ENCODE data around the gene ALK.
A peak's percentile ranks its signal among the peaks of the same experiment; 100 is the strongest.

The ALK gene

GRCh38 chr2:29706171-29706720, 215.1 kb downstream of the ALK start:
- no peak for DNase-seq (ENCODE audit: low spot score)

- no peak for DNase-seq (ENCODE audit: low spot score)
Measured at GRCh38 chr2:29705616-29706015, 215.8 kb downstream of the ALK start.

- DNase-seq (ENCODE audit: low spot score), result no peak
Measured at GRCh38 chr2:29703336-29703735, 218.1 kb downstream of the ALK start.

- no peak for DNase-seq (ENCODE audit: low spot score)
Measured at GRCh38 chr2:29702276-29702675, 219.1 kb downstream of the ALK start.

GRCh38 chr2:29700560-29700959, 220.8 kb downstream of the ALK start:
- DNase-seq (ENCODE audit: low spot score), result no peak

GRCh38 chr2:29699045-29699444, 222.3 kb downstream of the ALK start:
- no peak for DNase-seq (ENCODE audit: low spot score)

- peak; percentile 19 for DNase-seq (ENCODE audit: low spot score)
Measured at GRCh38 chr2:29698216-29698615, 223.2 kb downstream of the ALK start.

GRCh38 chr2:29697715-29698114, 223.7 kb downstream of the ALK start:
- DNase-seq (ENCODE audit: low spot score), result peak; percentile 7

- DNase-seq (ENCODE audit: low spot score), result peak; percentile 3
Measured at GRCh38 chr2:29697181-29697580, 224.2 kb downstream of the ALK start.

- DNase-seq (ENCODE audit: low spot score), result no peak
Measured at GRCh38 chr2:29694741-29695140, 226.6 kb downstream of the ALK start.

- no peak for DNase-seq (ENCODE audit: low spot score)
Measured at GRCh38 chr2:29691391-29691950, 229.9 kb downstream of the ALK start.

- no peak for DNase-seq (ENCODE audit: low spot score)
Measured at GRCh38 chr2:29689666-29690065, 231.7 kb downstream of the ALK start.

- DNase-seq (ENCODE audit: low spot score), result no peak
Measured at GRCh38 chr2:29688429-29688828, 233.0 kb downstream of the ALK start.

- no peak for DNase-seq (ENCODE audit: low spot score)
Measured at GRCh38 chr2:29687121-29687520, 234.3 kb downstream of the ALK start.

GRCh38 chr2:29676886-29677453, 244.4 kb downstream of the ALK start:
- no peak for DNase-seq (ENCODE audit: low spot score)

- no peak for DNase-seq (ENCODE audit: low spot score)
Measured at GRCh38 chr2:29664578-29664977, 256.8 kb downstream of the ALK start.

GRCh38 chr2:29663268-29663667, 258.1 kb downstream of the ALK start:
- no peak for DNase-seq (ENCODE audit: low spot score)

- DNase-seq (ENCODE audit: low spot score), result no peak
Measured at GRCh38 chr2:29662861-29663260, 258.5 kb downstream of the ALK start.

- DNase-seq (ENCODE audit: low spot score), result no peak
Measured at GRCh38 chr2:29660201-29660600, 261.2 kb downstream of the ALK start.

GRCh38 chr2:29659178-29659577, 262.2 kb downstream of the ALK start:
- no peak for DNase-seq (ENCODE audit: low spot score)

GRCh38 chr2:29657674-29658073, 263.7 kb downstream of the ALK start:
- DNase-seq (ENCODE audit: low spot score), result peak; percentile 52

- DNase-seq (ENCODE audit: low spot score), result no peak
Measured at GRCh38 chr2:29655391-29656086, 265.8 kb downstream of the ALK start.

- no peak for DNase-seq (ENCODE audit: low spot score)
Measured at GRCh38 chr2:29650631-29651097, 270.7 kb downstream of the ALK start.

Data from ecto neural progenitor cell (in vitro differentiated cells).